Endothelial cell of umbilical vein (primary cell): Measurements from ENCODE around the gene CFAP100. TPM values are rescaled to one million over a fixed set of nuclear protein-coding genes. Genes with fewer than 3 reads are reported as not detected.

ENCODE experiments used
- BruUV-seq: library from RNA; stranded (reverse); fragments of 400-500 nt; replicated peaks from 2 replicates; lab custom pipeline; 2021; lab: Mats Ljungman, UMichigan
- CTCF ChIA-PET: fragments of 300-600, 350-600 bp; sonication (Branson Sonifier 250); formaldehyde crosslinking; loops from one replicate; lab custom pipeline; 2021; ENCODE audit warnings: antibody characterized with exemption, inconsistent platforms; lab: Charles Lee
- POLR2A ChIA-PET: fragments of 300-600, 350-600 bp; sonication (Branson Sonifier 250); formaldehyde crosslinking; loops from one replicate; lab custom pipeline; 2021; ENCODE audit warnings: antibody characterized with exemption, inconsistent platforms; lab: Charles Lee
- DNase-seq: peaks from one replicate; pipeline ENCODE4 v3.0.0-alpha.2; 2011; ENCODE audit warnings: low read depth, low spot score
- FAIRE-seq: peaks from 2 replicates; lab custom pipeline; 2011; peaks lifted over from hg19 to GRCh38; lab: Jason Lieb, UNC
- H2AFZ ChIP-seq: 2 replicates; pipeline ENCODE4 v1.6.0; 2012; ENCODE audit warnings: low read depth, low read length, control low read depth, inconsistent platforms
- H3K27ac ChIP-seq: 2 replicates; pipeline ENCODE4 v1.5.1; 2011; ENCODE audit warnings: low read depth, mild to moderate bottlenecking, control low read depth, low read length, moderate library complexity; ENCODE audit not compliant: insufficient read depth
- H3K27me3 ChIP-seq, 2 experiments: 2 replicates each; pipeline versions ENCODE4 v1.6.0 to v1.6.1; 2011; ENCODE audit warnings: low read length in 2 of 2, mixed read lengths in 1 of 2; ENCODE audit not compliant: control insufficient read depth in 2 of 2, insufficient read depth in 2 of 2
- H3K36me3 ChIP-seq, 2 experiments: 2 replicates in 1 of 2; 3 replicates in 1 of 2; pipeline ENCODE4 v1.5.1; 2011; ENCODE audit warnings: low read length in 2 of 2, mild to moderate bottlenecking in 1 of 2, moderate library complexity in 1 of 2; ENCODE audit not compliant: control insufficient read depth in 2 of 2, insufficient read depth in 2 of 2; ENCODE audit errors: extremely low read depth in 1 of 2
- H3K4me1 ChIP-seq: 3 replicates; pipeline ENCODE4 v1.5.1; 2011; ENCODE audit warnings: mild to moderate bottlenecking, low read length; ENCODE audit not compliant: control insufficient read depth, insufficient read depth; ENCODE audit errors: extremely low read depth
- H3K4me2 ChIP-seq: 2 replicates; pipeline ENCODE4 v1.6.1; 2011; ENCODE audit warnings: low read length, control low read depth, mixed read lengths; ENCODE audit not compliant: insufficient read depth
- H3K4me3 ChIP-seq, 3 experiments: fragments of 200-600 bp in 1 of 3; sonication (generic), shearing (Covaris generic) in 1 of 3; replicated peaks in 1 of 3; 2 replicates each; pipeline ENCODE4 v1.5.1; 2011 to 2016; ENCODE audit warnings: control low read depth in 3 of 3, low read length in 3 of 3, mild to moderate bottlenecking in 2 of 3, inconsistent platforms in 1 of 3, low read depth in 1 of 3, moderate library complexity in 1 of 3; ENCODE audit not compliant: insufficient read depth in 1 of 3
- H3K79me2 ChIP-seq: 2 replicates; pipeline ENCODE4 v1.6.0; 2012; ENCODE audit warnings: low read length, inconsistent platforms; ENCODE audit not compliant: control insufficient read depth, insufficient read depth
- H3K9ac ChIP-seq: replicated peaks from 2 replicates; pipeline ENCODE3; 2011; ENCODE audit warnings: low read length, control low read depth; ENCODE audit not compliant: insufficient read depth; ENCODE audit errors: extremely low read depth
- H3K9me1 ChIP-seq: replicated peaks from 3 replicates; pipeline ENCODE4 v1.6.0; 2011; ENCODE audit warnings: mild to moderate bottlenecking, low read length; ENCODE audit not compliant: control insufficient read depth, insufficient read depth; ENCODE audit errors: extremely low read depth
- H3K9me3 ChIP-seq: replicated peaks from 2 replicates; pipeline ENCODE4 v1.5.1; 2012; ENCODE audit warnings: low read length, inconsistent platforms; ENCODE audit not compliant: control insufficient read depth, insufficient read depth
- H4K20me1 ChIP-seq: replicated peaks from 2 replicates; pipeline ENCODE3; 2011; ENCODE audit warnings: mild to moderate bottlenecking, low read length; ENCODE audit not compliant: control insufficient read depth, insufficient read depth; ENCODE audit errors: extremely low read depth
- EZH2 ChIP-seq: IDR thresholded peaks from 2 replicates; pipeline ENCODE4 v1.6.1; 2012; ENCODE audit warnings: borderline replicate concordance, low read depth, mild to moderate bottlenecking, moderate library complexity, low read length, inconsistent platforms; ENCODE audit not compliant: severe bottlenecking
- FOS ChIP-seq: IDR thresholded peaks from 2 replicates; pipeline ENCODE4 v1.6.1; 2011; ENCODE audit warnings: mild to moderate bottlenecking, low read length, moderate library complexity, borderline replicate concordance; ENCODE audit not compliant: insufficient read depth
- GATA2 ChIP-seq: IDR thresholded peaks from 2 replicates; pipeline ENCODE4 v1.7.0; 2011; ENCODE audit warnings: low read depth, mild to moderate bottlenecking, moderate library complexity, mixed read lengths, low read length; ENCODE audit not compliant: insufficient read length, insufficient read depth
- JUN ChIP-seq: IDR thresholded peaks from 2 replicates; pipeline ENCODE4 v1.6.1; 2011; ENCODE audit warnings: borderline replicate concordance, low read depth; ENCODE audit not compliant: insufficient read length, insufficient read depth
- MYC ChIP-seq: IDR thresholded peaks from one replicate; pipeline ENCODE4 v1.6.1; 2011; ENCODE audit warnings: mild to moderate bottlenecking, low read depth, low read length
- POLR2A ChIP-seq: IDR thresholded peaks from 2 replicates; pipeline ENCODE4 v1.6.1; 2012; ENCODE audit warnings: low read depth, mild to moderate bottlenecking, control low read depth, low read length
- POLR2AphosphoS5 ChIP-seq: IDR thresholded peaks from 2 replicates; pipeline ENCODE4 v1.6.1; 2012; ENCODE audit warnings: low read depth, mild to moderate bottlenecking, control low read depth, low read length, moderate library complexity; ENCODE audit not compliant: insufficient read depth
- dilution Hi-C: fragments of 300-500 bp; cut with MboI; formaldehyde crosslinking; loops from one replicate; pipeline ENCODE4 v1.15.0; 2019; ENCODE audit warnings: low sequenced_read_pairs; ENCODE audit not compliant: extremely low pct_ligation_motif_present
- intact Hi-C: fragments of 100-400 bp; cut with micrococcal nuclease; formaldehyde crosslinking; loops from one replicate; pipeline ENCODE4 v1.10.0; 2022
- polyA plus RNA-seq, 4 experiments: library from polyadenylated mRNA; depleted of rRNA in 3 of 4; stranded (reverse) in 3 of 4; unstranded in 1 of 4; fragments of >200 nt; gene quantifications; 2 replicates each; pipeline versions ENCODE4 v1.2.1 to v1.2.3, GENCODE V29; 2011 to 2012; ENCODE audit warnings: missing spikeins in 1 of 4
- total RNA-seq: library from RNA; stranded (reverse); gene quantifications from 2 replicates; pipeline ENCODE4 v1.2.3, GENCODE V29; 2021
- TF ChIP-seq, protein P1 (sequence below), 2 donors: IDR thresholded peaks; 1 replicate in 1 of 2; 2 replicates in 1 of 2; pipeline ENCODE4 v1.5.1; 2011; ENCODE audit warnings: low read length in 2 of 2, mild to moderate bottlenecking in 2 of 2, moderate library complexity in 2 of 2, control low read depth in 1 of 2, inconsistent platforms in 1 of 2, low read depth in 1 of 2; ENCODE audit not compliant: insufficient read depth in 1 of 2; ENCODE audit errors: extremely low read depth in 1 of 2
- TF ChIP-seq, protein P2 (sequence below): IDR thresholded peaks from 2 replicates; pipeline ENCODE4 v1.6.1; 2011; ENCODE audit not compliant: insufficient read depth, insufficient read length

CFAP100 gene
- total and polyA plus RNA-seq, 2 donors (not counting 3 experiments of a cell fraction or from before 2014, with no cell fraction given): not detected

DNA sequence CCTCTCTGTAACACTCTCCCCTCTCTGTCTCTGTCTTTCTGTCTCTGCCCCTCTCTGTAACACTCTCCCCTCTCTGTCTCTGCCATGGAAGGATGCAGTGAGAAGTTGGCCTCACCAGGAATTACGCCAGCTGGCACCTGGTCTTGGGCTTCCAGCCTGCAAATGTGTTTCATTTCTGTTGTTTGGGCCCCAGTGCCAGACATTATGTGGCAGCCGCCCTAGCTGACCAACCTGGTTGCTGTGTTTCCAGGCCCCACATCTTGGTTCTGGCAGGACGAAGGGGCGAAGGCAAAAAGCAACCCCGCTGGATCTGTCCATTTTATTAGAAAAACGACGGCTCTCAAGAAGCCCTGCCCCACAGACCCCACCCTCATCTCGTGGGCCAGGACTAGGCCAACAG is 86.2 kb downstream of the CFAP100 start:
- Histone ChIP-seq H3K79me2 (no peaks in the 10 kb centered on the region), H3K9me1 (no peaks in the 10 kb centered on the region), H4K20me1 (no peaks in the 10 kb centered on the region), H3K27me3 (no peaks in the 10 kb centered on the region), H3K36me3 (no peaks in the 10 kb centered on the region), H3K9ac (no peak overlapping the region), H3K4me1 (peaks cover 6% of the 10 kb centered on the region), H3K4me2 (no peak overlapping the region), H3K4me3 (no peak overlapping the region), H2AFZ (no peak overlapping the region), H3K9me3 (no peaks in the 10 kb centered on the region), H3K27ac (no peak overlapping the region)
- dilution Hi-C loops: no loop called here
- ChIA-PET CTCF (interaction anchor here (1.5 kb wide), 1 partner anchor 19 kb away, joined by 3 read pairs; no protein-coding TSS in a partner anchor), POLR2A (no interaction called here)
- FAIRE-seq: no peak
- intact Hi-C loops: no loop called here
- no peak for DNase-seq
- TF ChIP-seq JUN (no peak), EZH2 (no peak), POLR2AphosphoS5 (no peak), MYC (no peak), POLR2A (no peak), FOS (no peak), GATA2 (no peak)
- TF ChIP-seq, protein P1, sequence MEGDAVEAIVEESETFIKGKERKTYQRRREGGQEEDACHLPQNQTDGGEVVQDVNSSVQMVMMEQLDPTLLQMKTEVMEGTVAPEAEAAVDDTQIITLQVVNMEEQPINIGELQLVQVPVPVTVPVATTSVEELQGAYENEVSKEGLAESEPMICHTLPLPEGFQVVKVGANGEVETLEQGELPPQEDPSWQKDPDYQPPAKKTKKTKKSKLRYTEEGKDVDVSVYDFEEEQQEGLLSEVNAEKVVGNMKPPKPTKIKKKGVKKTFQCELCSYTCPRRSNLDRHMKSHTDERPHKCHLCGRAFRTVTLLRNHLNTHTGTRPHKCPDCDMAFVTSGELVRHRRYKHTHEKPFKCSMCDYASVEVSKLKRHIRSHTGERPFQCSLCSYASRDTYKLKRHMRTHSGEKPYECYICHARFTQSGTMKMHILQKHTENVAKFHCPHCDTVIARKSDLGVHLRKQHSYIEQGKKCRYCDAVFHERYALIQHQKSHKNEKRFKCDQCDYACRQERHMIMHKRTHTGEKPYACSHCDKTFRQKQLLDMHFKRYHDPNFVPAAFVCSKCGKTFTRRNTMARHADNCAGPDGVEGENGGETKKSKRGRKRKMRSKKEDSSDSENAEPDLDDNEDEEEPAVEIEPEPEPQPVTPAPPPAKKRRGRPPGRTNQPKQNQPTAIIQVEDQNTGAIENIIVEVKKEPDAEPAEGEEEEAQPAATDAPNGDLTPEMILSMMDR (IDR thresholded peaks at IDR 0.05; ENCODE audit: extremely low read depth in 1 of 2, insufficient read depth in 1 of 2, low read depth in 1 of 2, low read length in 2 of 2): no peak
- TF ChIP-seq, protein P2, sequence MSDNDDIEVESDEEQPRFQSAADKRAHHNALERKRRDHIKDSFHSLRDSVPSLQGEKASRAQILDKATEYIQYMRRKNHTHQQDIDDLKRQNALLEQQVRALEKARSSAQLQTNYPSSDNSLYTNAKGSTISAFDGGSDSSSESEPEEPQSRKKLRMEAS: no peak
- BruUV-seq: no TSS peak
